Hepatocyte (in vitro differentiated cells): ENCODE measurements around the gene NT5DC1. TPM values are rescaled to one million over a fixed set of nuclear protein-coding genes. Genes with fewer than 3 reads are reported as not detected.

ENCODE experiments used
- DNase-seq: peaks from one replicate; pipeline ENCODE4 v3.0.0-alpha.2; 2016; ENCODE audit warnings: low spot score
- H2AFZ ChIP-seq: fragments of 200-600 bp; sonication (generic); 2 replicates; pipeline ENCODE4 v1.6.0; 2016; ENCODE audit warnings: antibody characterized with exemption, mild to moderate bottlenecking
- H3K27ac ChIP-seq: fragments of 200-600 bp; sonication (generic); 2 replicates; pipeline ENCODE4 v1.5.1; 2016; ENCODE audit warnings: mild to moderate bottlenecking
- H3K27me3 ChIP-seq: fragments of 200-600 bp; sonication (generic); 2 replicates; pipeline ENCODE4 v1.6.1; 2016
- H3K36me3 ChIP-seq: fragments of 200-600 bp; sonication (generic); replicated peaks from 2 replicates; pipeline ENCODE4 v1.5.1; 2016; ENCODE audit warnings: low read depth; ENCODE audit not compliant: insufficient read depth
- H3K4me1 ChIP-seq: fragments of 200-600 bp; sonication (generic); 2 replicates; pipeline ENCODE4 v1.5.1; 2016; ENCODE audit warnings: mild to moderate bottlenecking, moderate library complexity; ENCODE audit not compliant: insufficient read depth
- H3K4me2 ChIP-seq: fragments of 200-600 bp; sonication (generic); 2 replicates; pipeline ENCODE4 v1.6.0; 2016
- H3K4me3 ChIP-seq: fragments of 200-600 bp; sonication (generic); 2 replicates; pipeline ENCODE4 v1.5.1; 2016; ENCODE audit warnings: mild to moderate bottlenecking
- H3K79me2 ChIP-seq: fragments of 200-600 bp; sonication (generic); 2 replicates; pipeline ENCODE4 v1.6.0; 2017; ENCODE audit warnings: mild to moderate bottlenecking
- H3K9me2 ChIP-seq: fragments of 200-600 bp; sonication (generic); replicated peaks from 2 replicates; pipeline ENCODE4 v1.6.0; 2017; ENCODE audit warnings: mild to moderate bottlenecking; ENCODE audit not compliant: insufficient read depth
- H3K9me3 ChIP-seq: fragments of 200-600 bp; sonication (generic); 2 replicates; pipeline ENCODE4 v1.5.1; 2016; ENCODE audit warnings: low read depth, mild to moderate bottlenecking
- H4K20me1 ChIP-seq: fragments of 200-600 bp; sonication (generic); 2 replicates; pipeline ENCODE4 v1.6.0; 2016; ENCODE audit warnings: mild to moderate bottlenecking; ENCODE audit not compliant: insufficient read depth, poor library complexity, severe bottlenecking
- CTCF ChIP-seq: fragments of 200-600 bp; sonication (generic); IDR thresholded peaks from 2 replicates; pipeline ENCODE4 v1.5.1; 2016; ENCODE audit warnings: antibody characterized with exemption, mild to moderate bottlenecking; ENCODE audit not compliant: poor library complexity
- EZH2 ChIP-seq: fragments of 200-600 bp; sonication (generic); IDR thresholded peaks from 2 replicates; pipeline ENCODE4 v1.6.1; 2016; ENCODE audit warnings: antibody characterized with exemption, mild to moderate bottlenecking, borderline replicate concordance
- EZH2phosphoT487 ChIP-seq: fragments of 200-600 bp; sonication (generic); IDR thresholded peaks from one replicate; pipeline ENCODE4 v1.6.1; 2018; ENCODE audit warnings: antibody characterized with exemption, mild to moderate bottlenecking, low read depth, moderate library complexity; ENCODE audit not compliant: unreplicated experiment, severe bottlenecking
- WGBS: methylation state at CpG from one replicate; pipeline ENCODE4 v1.1.6; 2016; ENCODE audit warnings: low lambda C conversion rate; ENCODE audit errors: missing lambda C conversion rate; 5-methylcytosine and 5-hydroxymethylcytosine counted together
- polyA plus RNA-seq: library from polyadenylated mRNA; unstranded; fragments of >200 nt; fragmentation: Nextera tagmentation; extraction: Ambion mirVana; gene quantifications from 2 replicates; pipeline ENCODE4 v1.2.1, GENCODE V29; 2016
- total RNA-seq: library from RNA; depleted of rRNA; stranded (reverse); fragments of >200 nt; gene quantifications from 2 replicates; pipeline ENCODE4 v1.2.3, GENCODE V29; 2014

Gene NT5DC1
- total and polyA plus RNA-seq, 2 experiments from 2014 or later, result 11.4 to 27.8 TPM

DNA sequence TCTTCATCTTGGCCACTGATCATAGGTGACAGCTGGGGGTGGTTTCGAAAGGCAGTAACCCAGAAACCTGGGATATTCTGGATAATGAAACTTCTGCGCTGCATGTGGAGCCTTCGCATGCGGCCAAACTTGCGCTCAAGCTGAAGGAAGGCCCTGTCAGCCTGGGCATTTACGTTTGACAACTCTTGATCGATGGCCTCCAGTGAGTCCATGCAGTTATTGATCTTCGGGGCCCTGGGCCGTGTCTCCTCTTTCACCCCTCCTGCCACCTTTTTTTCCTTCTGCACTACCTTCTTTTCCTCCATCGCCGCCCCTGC is 152.5 kb downstream of the NT5DC1 start:
- no peaks in the 10 kb centered on the region for H3K27me3 ChIP-seq
- peak overlapping the region; percentile 76 for H3K4me2 ChIP-seq
- peak overlapping the region; percentile 67 for H3K4me3 ChIP-seq
- no peaks in the 10 kb centered on the region for H4K20me1 ChIP-seq
- peaks cover 58% of the 10 kb centered on the region for H3K79me2 ChIP-seq
- no peaks in the 10 kb centered on the region for H3K9me3 ChIP-seq
- H3K27ac ChIP-seq, result peak overlapping the region; percentile 97
- no peaks in the 10 kb centered on the region for H3K36me3 ChIP-seq
- TF ChIP-seq CTCF (no peak), EZH2 (no peak), EZH2phosphoT487 (no peak)
- DNase-seq, result no peak
- H3K9me2 ChIP-seq, result no peaks in the 10 kb centered on the region
- H3K4me1 ChIP-seq, result peaks cover 34% of the 10 kb centered on the region
- peak overlapping the region; percentile 90 for H2AFZ ChIP-seq
- WGBS, result 45% methylated on average over 11 of the region's 11 CpGs

DNA sequence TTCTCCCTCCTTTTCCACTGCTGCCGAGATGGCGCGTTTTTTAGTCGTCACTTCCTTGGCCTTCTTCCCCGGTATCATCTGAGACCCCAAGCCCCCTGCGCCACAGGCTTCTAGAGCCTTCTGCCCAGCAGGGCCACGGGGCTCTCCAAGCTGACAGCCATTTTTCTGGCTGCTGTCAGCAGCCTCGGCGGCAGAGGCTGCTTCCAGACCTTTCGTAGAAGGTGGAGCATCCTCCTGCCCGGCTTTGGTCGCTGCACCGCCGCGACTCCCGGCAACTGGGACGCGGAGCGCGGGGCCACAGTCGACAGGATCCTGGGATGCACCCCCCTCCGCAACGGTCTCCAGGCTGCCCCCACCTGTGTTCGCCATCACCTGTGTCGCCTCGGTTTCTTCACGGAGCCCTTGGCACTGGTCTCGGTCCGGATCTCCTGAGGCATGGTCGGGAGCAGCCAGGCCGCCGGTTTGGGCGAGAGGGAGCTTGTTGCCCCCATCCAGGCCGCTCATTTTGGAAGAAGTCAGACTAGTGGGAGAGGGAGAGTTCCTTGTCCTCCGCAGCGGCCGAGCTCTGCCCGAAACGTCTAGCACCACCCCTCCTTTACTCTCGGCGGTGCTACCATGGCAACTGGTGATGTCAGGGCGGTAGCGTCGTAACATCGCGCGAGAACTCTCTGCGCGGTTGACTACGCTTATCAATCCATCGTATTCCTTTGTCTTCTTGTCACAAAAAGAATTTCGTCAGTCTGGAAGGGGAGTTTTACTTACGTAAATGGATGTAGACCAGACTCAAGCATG is 153.0 kb downstream of the NT5DC1 start, which contains the start of gene TSPYL4:
Gene TSPYL4, minus strand, starts transcription at position 571 of the 792 bp plus-strand sequence. Its CDS starts 67 bp downstream, at position 504.
- H3K4me2 ChIP-seq, result peak within 1 kb of the TSS; percentile 76
- TF ChIP-seq EZH2phosphoT487 (no peak), EZH2 (no peak), CTCF (no peak)
- under 1% methylated on average over 52 of the region's 53 CpGs for WGBS
- no peaks in the 10 kb centered on the region for H3K27me3 ChIP-seq
- H3K9me2 ChIP-seq, result no peaks in the 10 kb centered on the region
- H3K27ac ChIP-seq, result peak within 1 kb of the TSS; percentile 97
- DNase-seq, result peak; percentile 96
- peaks cover 55% of the 10 kb centered on the region for H3K79me2 ChIP-seq
- H3K9me3 ChIP-seq, result no peaks in the 10 kb centered on the region
- H2AFZ ChIP-seq, result peak within 1 kb of the TSS; percentile 90
- no peaks in the 10 kb centered on the region for H4K20me1 ChIP-seq
- H3K4me1 ChIP-seq, result peaks cover 34% of the 10 kb centered on the region
- no peaks in the 10 kb centered on the region for H3K36me3 ChIP-seq
- peak within 1 kb of the TSS; percentile 69 for H3K4me3 ChIP-seq

DNA sequence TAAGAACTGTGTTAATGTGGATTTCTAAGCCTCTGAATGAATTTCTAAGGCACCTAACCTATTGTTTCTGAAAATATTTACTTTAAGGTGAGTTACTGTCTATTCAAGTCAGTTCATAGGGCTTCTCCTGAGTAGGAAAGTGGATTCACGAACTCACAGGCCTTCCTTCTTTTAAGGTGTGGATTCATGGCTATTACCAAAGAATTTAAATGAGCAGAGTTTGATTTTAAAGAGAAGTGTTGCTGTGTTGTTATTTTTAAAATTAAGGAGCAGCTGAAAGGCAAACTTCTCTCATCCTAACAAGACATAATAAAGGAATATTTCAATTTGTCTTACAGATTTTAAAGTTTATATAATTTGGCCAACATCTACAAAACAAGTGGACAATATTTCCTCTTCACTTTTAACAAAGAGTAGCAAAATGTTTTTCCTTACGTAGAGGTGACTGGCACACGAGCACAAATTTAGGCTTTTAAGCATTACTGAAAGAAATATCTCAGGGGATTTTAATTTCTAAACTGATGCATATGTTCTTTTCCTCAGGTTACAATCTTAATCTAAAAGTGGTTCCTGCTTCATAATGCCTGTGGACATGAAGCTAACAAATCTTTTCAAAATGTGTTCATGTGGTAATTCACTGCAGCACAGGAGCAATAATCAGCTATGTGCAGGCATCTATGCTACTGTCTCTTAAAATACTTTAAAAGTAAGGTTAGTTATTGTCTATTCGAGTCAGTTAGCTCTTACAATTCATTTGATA is 153.8 kb downstream of the NT5DC1 start:
- DNase-seq, result no peak
- Histone ChIP-seq H3K9me3 (no peaks in the 10 kb centered on the region), H3K36me3 (no peaks in the 10 kb centered on the region), H3K4me3 (peak overlapping the region; percentile 69), H3K4me1 (peaks cover 34% of the 10 kb centered on the region), H3K27me3 (no peaks in the 10 kb centered on the region), H3K4me2 (peak overlapping the region; percentile 76), H2AFZ (peak overlapping the region; percentile 75), H4K20me1 (no peaks in the 10 kb centered on the region), H3K27ac (peak overlapping the region; percentile 97), H3K9me2 (no peaks in the 10 kb centered on the region), H3K79me2 (peaks cover 48% of the 10 kb centered on the region)
- TF ChIP-seq EZH2, result no peak
- no peak for TF ChIP-seq EZH2phosphoT487
- no peak for TF ChIP-seq CTCF
- WGBS, result 29% methylated on average over 4 of the region's 4 CpGs
